ENCODE results near the gene RAPGEF5.

RAPGEF5 gene

DNA sequence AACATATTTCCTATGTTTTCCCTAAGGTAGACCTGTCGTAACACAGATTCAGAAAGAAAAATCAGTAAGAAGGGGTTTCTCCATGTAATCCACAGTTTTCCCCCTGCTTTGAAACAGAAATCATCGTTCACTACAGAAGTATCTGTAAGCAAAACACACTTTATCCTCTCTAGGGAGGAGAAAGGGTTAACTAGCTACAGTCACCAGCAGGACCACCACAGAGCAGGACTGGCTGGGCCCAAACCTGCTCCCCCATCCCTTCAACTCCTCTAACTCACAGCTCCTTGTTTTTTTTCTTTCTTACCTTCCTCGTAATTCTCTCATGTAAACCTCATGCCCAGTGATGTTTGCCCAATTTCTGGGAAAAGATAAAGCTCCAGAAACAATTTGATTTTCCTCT, 167.7 kb downstream of the RAPGEF5 start:
- no peak for DNase-seq (ENCODE audit: low spot score)

DNA sequence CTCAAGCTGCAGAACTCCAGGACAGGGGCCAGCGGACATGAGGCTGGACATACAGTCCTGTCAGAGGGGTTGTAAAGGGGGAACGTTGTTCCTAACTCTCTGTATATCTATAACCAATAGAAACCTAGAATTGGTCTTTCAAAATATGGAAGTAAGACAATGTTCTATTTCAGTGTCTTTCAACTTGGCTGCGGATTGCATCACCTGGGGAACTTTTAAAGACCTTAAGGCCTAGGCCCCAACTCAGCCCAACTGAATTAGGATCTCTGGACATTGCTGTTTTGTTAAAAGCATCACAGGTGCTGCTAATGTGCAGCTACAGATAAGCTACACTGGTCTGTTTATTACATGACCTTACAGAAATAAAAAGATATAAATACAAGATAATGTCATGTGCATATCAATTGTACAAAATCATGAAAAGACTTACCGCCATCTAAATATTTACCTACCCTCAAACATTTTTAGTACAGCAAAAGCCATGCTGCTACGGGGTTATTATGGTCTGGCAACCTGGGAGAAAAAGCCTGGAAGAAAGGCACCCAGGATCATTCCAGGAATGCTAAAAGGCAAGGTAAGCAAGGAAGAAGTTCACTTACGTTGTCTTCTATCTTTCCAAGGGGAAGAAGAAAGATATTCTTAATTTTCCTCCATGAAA, 169.1 kb downstream of the RAPGEF5 start:
- no peak for DNase-seq (ENCODE audit: low spot score)

DNA sequence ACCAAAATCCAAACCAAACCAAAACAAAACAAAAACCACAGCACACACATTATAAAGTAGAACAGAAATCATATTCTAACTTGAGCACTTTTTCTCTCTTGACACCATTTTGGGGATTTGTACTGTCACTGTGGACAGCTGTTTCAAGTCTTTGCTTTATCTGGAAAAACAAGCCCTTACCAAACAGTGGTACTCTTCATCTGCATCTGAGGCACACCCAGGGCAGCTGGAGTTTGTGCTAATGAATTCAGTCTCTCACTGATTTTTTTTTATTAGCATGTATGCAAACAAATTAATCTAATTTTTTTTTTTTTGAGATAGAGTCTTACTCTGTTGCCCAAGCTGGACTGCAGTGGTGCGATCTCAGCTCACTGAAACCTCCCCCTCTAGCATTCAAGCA, 171.4 kb downstream of the RAPGEF5 start:
- no peak for DNase-seq (ENCODE audit: low spot score)

DNA sequence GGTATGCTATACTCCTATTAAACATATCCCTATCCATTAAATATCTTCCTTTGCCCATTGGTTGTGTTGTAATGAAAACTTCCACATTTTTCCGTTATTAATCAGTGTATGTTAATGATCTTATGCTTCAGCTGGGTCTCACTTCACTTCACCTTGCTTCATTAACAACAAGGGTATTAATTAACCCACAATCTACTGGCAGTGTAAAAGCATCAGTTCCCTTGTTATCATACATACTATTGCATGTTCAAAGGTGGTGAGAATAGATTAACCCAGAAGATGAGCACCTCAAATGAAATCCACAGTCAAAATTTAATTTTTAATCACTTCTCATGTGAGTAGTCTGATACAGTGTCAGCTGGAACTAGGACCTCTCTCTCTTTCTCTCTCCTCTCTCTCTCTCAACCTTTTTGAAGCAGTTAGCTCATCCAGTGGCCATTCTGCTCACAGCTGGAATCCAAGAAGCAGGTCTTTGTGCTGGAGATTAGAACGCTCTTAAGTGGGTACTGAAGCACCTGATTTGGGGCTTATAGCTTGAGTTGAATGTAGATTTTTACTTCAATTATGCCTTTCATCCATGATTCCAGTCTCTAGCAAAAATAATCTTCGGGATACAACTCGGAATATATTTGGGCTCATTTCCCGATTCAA, 172.3 kb downstream of the RAPGEF5 start:
- no peak for DNase-seq (ENCODE audit: low spot score)

DNA sequence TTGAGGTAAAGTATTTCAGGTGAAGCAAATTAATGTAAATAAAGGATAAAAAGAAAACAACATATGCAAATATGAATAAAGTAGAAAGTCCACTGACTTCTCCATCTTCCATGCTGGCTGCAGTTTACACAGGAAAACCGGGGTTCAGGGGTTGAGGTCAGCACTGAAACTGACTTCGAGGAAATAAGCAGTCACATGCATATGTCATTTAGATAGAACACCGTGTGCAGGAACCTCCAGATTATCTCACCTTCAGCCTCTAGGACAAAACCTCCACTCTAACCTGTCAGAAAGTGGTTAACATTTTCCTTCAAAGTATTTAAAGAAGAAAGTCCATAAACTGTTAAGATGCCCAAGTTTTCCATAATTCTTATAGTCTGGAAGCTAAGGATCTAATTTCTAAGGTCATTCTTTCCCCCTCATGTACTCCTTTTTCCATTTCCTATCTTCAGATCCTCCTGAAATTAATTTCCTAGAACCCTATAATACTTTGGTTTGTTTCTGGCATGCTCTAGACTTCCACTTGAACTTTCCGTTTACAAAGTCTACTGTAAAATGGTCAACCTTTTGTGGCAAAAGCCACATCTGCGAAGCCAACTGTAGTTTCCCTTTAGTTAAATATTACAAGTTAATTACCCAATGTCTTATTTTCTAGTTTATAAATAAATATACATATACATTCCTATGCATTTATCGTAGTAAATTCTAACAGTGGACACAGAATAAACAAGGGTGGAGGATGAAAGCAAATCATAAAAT, 173.3 kb downstream of the RAPGEF5 start:
- DNase-seq (ENCODE audit: low spot score): no peak

DNA sequence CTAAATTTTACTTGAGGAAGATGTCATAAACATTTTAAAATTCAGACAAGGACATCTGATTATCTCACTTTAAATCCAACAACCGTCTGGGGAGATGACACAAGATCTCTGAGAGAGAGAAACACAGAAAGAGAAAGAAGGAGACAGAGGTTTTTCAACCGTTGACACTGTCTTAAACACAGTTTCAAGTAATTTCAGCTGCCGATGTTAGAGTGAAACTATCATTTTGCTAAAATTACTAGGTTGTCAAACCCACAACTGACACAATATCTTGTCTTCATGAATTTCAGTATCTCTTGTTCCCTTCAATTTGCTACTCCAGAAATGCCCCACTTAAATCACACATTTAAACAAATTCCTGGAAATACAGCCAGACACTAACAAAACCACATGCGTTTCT, 174.8 kb downstream of the RAPGEF5 start:
- no peak for DNase-seq (ENCODE audit: low spot score)

DNA sequence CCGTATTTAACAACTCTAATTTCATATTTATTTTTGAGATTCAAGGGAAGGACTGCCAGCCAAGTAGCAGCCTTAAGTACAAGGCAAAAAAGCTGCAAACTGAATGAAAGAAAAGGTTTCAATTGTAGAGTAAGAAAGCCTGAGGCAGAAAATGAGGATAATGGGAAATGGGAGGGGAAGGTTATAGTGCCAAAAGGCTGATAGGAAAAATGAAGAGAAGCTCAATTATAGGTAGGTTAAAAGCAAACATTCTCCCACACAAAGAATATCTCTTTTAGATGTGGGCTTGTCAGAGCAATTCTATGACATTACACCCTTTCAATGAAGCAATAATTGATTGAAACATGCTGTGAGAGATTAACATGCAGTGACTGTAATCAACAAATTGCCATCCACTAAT, 175.3 kb downstream of the RAPGEF5 start:
- DNase-seq (ENCODE audit: low spot score): no peak

DNA sequence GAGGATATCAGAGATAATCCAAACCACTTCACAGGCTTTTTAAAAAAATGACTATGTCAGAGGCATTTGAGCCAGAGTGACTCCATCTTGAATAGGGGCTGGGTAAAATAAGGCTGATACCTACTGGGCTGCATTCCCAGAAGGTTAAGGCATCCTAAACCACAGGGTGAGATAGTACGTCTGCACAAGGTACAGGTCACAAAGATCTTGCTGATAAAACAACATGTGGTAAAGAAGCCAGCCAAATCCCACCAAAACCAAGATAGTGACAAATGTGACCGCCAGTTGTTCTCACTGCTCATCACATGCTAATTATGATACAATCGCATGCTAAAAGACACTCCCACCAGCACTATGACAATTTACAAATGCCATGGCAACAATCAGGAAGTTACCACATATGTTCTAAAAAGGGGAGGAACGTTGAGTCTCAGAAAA, 177.5 kb downstream of the RAPGEF5 start:
- DNase-seq (ENCODE audit: low spot score): no peak

DNA sequence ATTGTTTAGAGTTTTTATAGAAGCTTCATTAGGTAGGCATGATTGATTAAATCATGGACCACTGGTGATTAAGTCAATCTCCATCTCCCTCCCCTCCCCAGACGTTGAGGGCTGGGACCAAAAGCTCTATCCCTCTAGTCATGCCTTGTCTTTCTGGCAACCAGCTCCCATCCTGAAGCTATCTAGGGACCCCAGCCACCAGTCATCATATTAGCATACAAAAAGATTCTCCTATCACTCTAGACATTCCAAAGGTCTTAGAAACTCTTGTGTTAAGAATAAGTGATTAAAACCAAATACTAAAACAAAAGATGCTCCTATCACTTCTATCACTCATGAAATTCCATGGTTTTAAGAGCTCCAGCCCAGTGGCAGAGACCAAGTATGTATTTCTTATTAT, 178.2 kb downstream of the RAPGEF5 start:
- no peak for DNase-seq (ENCODE audit: low spot score)

DNA sequence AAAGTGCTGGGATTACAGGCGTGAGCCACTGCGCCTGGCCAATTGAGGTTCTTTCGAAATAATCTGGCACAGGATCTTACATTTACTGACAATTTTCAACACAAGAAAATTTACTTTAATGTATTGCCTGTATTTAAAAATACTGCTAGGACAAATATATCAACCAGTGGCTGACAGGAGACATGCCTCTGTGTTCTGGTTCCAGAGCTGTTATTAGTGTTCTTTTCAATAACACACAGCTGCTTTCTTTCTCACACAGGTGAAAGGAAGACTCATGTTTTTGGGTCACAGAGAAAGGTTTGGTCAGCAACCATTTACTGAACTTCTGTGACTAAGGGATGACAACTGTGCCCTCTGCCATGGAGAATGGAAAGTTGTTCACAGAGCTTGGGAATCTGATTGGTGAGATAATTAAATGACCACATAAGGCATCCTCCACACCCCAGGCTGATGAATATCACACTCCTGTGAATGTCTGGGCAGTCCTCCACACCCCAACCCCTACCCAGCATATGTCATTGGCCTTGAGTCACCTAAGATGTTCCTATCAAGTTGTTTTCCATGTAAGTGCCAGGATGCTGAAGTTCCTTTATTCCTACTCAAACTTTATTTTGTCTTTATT, 180.1 kb downstream of the RAPGEF5 start:
- no peak for DNase-seq (ENCODE audit: low spot score)

DNA sequence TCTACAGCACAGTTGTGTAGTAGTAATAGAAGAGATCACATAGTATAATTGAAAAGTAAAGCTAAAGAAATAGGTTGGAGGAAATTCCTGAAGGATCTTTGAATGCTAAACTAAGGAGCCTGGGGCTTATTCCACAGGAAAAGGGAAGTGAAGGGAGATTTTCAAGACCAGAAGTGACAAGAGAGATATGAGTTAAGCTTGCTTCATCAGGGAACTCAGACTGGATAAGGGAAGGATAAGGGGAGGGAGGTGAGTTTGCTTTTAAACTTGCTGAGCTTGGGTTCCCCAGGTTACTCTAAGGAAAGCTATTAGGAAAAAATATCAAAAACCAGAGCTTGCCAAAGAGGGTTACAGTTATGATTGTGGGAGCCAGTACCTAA, 182.4 kb downstream of the RAPGEF5 start:
- DNase-seq (ENCODE audit: low spot score): no peak

DNA sequence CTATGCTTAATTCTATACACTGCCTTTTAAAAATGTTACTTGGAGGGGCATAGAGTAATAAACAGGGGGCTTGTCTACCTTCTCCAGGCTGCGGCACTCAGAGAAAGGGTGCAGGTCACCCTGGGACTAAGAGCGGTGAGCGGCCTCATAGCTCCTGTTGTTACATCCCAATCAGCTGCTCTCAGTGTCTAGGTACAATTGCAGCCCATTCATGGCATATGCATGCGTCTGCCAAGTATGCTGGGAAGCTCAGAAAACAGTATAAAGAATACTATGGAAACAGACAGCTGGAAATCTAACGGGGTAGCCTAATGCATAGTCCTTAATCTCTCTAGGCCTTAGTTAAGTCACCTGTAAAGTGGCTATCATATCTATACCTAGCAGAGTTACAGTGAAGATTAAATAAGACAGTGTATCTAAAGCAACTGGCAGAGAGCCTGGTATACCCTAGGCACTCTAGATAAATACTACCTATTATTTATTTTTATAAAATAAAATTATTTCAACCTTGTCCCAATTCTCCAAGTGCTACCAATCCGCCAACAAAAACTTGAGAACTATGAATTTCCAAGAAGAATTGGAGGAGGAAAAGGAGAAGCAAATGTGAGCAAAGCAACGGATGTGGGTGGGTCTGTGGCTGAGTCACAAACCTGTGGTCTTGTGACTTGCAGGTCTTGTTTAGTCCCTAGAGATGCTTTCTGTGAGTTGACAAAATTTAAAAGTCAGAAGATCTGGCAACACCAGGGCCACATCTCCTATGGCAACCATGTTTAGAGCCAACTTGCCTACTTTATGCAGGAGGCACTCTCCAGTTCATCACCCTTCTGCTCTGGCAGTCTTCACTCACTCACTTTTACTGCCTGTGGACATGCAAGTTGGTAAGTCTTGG, 183.0 kb downstream of the RAPGEF5 start:
- DNase-seq (ENCODE audit: low spot score): no peak

DNA sequence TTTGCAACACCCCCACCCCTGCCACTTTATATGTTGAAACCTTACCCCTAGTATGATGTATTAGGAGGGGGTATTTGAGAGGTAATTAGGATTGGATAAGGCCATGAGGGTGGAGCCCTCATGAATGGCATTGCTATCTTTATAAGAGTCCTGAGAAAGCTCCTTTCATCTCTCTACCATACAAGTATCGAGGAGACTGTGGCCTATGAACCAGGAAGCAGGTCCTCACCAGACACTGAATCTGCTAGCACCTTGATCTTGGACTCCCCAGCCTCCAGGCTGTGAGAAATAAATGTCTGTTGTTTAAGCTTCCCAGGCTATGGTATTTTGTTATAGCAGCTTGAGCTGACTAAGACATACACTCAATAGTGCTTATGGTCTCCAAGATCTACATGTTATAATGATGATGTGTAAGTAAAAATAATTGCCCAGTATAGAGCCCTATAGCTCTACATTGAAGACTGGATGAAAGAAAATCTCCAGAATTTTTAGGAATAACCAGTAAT, 188.8 kb downstream of the RAPGEF5 start:
- DNase-seq (ENCODE audit: low spot score): no peak

DNA sequence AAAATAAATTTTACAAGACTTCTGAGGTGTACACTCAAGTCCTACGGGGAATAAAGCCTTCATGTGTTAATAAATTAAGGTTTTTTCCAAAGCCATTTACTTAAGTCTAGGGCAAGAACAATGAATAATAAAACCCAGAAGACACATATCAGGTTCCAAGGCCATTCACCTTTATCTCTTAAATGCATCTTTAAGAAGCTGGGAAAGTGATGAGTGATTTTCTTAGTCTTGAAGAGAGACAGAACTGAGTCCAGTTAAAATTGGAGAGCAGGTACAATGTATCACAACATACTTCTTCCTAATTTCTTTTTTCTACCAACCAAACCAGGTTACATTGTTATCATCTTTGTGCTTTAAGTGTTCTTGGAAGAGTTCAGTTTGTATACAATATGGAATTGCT, 189.5 kb downstream of the RAPGEF5 start:
- no peak for DNase-seq (ENCODE audit: low spot score)

DNA sequence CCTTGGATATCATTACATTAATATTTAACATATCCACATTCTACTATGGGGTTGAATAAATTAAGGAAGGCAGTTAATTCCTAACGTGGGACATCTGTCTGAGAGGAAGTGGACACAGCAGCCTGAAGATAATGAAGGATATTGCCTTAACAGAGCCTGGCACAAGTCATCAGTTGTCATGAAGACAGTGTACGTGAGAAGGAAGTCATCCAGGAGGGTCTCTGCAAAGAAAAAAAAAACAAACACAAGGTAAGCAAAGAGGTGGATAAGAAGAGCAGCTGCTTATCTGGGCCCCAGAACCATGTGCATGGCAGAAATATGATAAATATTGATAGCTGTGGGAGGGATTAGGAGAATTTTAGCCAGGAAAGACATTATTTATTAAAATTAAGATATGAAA, 190.0 kb downstream of the RAPGEF5 start:
- no peak for DNase-seq (ENCODE audit: low spot score)

DNA sequence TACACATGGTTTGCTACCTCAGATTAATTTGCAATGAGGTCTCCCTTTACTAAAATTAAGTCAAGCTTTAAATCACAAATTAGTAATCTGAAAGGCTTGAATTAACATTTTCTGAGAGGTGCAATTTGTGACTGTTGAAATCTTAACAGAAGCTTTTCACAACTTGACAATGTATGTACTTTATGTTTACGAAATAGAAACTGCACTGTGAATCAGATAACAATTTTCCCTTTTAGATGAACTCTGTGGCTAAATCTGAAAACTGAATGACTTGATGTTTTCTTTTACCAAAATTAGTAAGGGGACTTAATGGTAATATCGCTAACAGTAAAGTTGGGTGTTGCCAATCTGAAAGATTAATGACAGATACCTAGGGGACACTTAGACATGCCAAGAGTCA, 197.6 kb downstream of the RAPGEF5 start:
- DNase-seq (ENCODE audit: low spot score): no peak

DNA sequence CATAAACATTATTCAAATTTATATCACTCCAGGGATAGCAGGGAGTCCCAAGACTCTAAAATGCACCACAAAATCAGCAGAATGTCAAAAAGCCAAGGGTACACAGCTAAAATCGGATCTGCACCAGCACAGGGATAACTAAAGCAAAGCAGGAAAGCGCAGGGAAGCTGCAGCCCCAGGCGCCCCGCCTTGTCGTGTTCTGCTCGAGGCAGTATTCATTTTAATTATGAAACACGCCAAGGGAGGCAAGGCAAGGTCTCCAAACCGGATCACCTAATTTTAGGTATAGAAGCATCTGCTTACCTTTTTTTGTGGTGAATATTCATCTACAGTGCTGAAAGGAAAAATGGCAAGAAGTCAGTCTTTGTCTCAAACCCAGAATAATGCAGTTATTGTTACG, 199.4 kb downstream of the RAPGEF5 start:
- no peak for DNase-seq (ENCODE audit: low spot score)

DNA sequence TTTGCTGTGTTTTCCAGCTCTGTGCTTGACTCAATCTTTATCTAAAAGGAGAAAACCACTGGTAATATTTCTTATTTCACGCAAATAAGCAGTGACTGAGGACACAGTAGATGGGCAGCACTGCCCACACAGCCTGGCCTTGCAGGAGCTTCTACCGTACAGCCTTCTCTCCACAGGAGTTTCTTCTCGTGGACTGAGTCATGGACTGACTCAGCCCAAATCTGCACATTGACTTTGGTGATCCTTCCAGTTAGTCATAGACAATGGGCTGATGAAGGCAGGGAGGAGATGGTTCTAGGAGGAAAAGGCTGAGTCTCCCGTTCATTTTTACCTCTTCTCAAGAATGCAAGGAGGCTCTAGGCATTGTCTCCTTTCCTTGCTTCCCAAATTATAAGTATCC, 200.7 kb downstream of the RAPGEF5 start:
- DNase-seq (ENCODE audit: low spot score): no peak

DNA sequence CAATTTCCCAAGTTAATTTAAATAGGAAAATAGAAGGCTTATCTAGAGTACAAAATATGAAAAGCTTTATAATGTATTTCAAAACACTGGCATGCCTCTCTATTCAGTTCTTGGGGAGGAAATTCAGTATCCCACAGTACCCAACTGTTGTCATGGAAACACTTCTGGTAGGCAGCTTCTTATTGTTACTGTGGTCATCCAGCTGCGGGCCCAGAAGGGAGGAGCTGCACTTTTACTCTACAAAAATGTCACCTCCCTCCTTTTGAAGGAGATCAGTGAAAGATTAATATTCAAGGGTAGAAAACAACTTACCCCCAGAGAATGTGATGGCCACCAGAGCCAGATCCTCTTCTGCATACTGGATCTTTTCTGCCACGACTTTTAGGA, 202.8 kb downstream of the RAPGEF5 start:
- DNase-seq (ENCODE audit: low spot score): no peak

DNA sequence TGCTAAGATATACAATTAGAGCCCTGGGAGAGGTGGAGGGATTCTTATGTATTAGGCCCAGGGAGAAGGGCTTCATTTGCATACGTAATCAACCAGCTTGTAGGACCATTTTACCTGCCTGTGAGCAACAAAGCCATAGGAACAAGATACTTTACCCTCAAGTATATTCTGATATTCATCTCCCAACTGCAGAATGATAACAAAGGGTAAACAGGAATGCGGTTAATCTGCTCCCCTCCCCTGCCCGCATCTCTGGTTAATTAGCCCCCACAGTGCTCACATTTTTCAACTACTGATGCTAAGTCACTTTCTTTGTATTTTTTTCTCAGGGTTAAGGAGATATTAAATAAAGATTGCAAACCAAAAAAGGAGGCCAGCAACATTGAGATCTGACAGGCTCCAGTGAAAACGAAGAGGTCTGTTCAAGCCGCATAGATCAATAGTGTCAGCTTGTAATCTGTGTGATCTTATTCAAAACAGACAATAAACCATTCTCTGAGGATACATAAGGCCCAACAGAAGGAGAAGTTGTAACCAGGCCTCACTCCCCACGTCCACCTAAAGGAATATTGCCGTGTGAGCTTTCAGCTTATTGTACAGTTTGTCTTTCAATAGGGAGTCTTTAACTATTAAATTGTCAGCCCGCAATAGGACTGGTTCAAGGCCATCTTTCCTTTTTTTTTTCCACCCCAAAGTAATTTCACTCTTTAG, 203.4 kb downstream of the RAPGEF5 start:
- no peak for DNase-seq (ENCODE audit: low spot score)

DNA sequence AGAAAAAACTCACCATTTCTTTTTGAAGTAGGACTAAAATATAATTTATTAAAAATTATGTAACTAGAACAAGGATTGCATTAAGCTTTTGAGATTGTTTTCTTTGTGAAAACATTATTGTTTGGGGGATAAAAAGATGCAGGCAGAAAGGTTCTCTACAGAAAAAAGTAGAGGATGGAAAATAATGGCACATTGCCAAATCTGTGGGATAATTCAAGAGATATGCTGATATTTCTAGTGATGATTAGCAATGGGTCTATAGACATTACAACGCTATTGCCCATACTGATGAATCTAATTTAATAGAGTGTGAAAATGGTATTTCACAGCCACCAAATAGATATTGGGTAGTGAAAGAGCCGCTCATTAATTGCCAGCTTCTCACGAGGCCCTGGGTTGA, 204.3 kb downstream of the RAPGEF5 start:
- no peak for DNase-seq (ENCODE audit: low spot score)
